Stimulated activated CD8-positive, alpha-beta memory T cell treated with anti-CD3 and anti-CD28 coated beads, Interleukin-12 subunit alpha, Interleukin-12 subunit beta, amount 100 ng/mL, for 4 hours (primary cell): Measurements from ENCODE around the gene DPY19L2.
"Not testable (repeated sequence)": the region's sequence is repeated elsewhere in the genome, so short reads cannot be mapped to it uniquely, and the experiment has no call there.

Experiments used
- DNase-seq: peaks from one replicate; pipeline ENCODE4 v3.0.0-alpha.2; 2020; ENCODE audit warnings: low read depth

Gene DPY19L2

GRCh38 chr12:63658501-63658900, 9.8 kb downstream of the DPY19L2 start:
- not testable (repeated sequence) for DNase-seq

GRCh38 chr12:63656407-63656806, 11.9 kb downstream of the DPY19L2 start:
- DNase-seq, result not testable (repeated sequence)

- DNase-seq, result not testable (repeated sequence)
Measured at GRCh38 chr12:63655543-63656257, 12.6 kb downstream of the DPY19L2 start.

- DNase-seq, result not testable (repeated sequence)
Measured at GRCh38 chr12:63654481-63654880, 13.8 kb downstream of the DPY19L2 start.

GRCh38 chr12:63649517-63649916, 18.8 kb downstream of the DPY19L2 start:
- DNase-seq, result not testable (repeated sequence)

GRCh38 chr12:63643381-63644140, 24.7 kb downstream of the DPY19L2 start:
- not testable (repeated sequence) for DNase-seq

GRCh38 chr12:63624258-63624657, 44.0 kb downstream of the DPY19L2 start:
- DNase-seq, result not testable (repeated sequence)

- DNase-seq, result not testable (repeated sequence)
Measured at GRCh38 chr12:63615544-63615943, 52.7 kb downstream of the DPY19L2 start.

GRCh38 chr12:63611285-63611684, 57.0 kb downstream of the DPY19L2 start:
- DNase-seq, result not testable (repeated sequence)

- DNase-seq, result not testable (repeated sequence)
Measured at GRCh38 chr12:63609281-63609680, 59.0 kb downstream of the DPY19L2 start.

- DNase-seq, result not testable (repeated sequence)
Measured at GRCh38 chr12:63604985-63605384, 63.3 kb downstream of the DPY19L2 start.

GRCh38 chr12:63594828-63595227, 73.5 kb downstream of the DPY19L2 start:
- not testable (repeated sequence) for DNase-seq

- not testable (repeated sequence) for DNase-seq
Measured at GRCh38 chr12:63584426-63584825, 83.9 kb downstream of the DPY19L2 start.

- not testable (repeated sequence) for DNase-seq
Measured at GRCh38 chr12:63583289-63583688, 85.0 kb downstream of the DPY19L2 start.

GRCh38 chr12:63577631-63578030, 90.7 kb downstream of the DPY19L2 start:
- not testable (repeated sequence) for DNase-seq

- DNase-seq, result not testable (repeated sequence)
Measured at GRCh38 chr12:63572038-63572437, 96.3 kb downstream of the DPY19L2 start.

- not testable (repeated sequence) for DNase-seq
Measured at GRCh38 chr12:63558445-63558844, 109.8 kb downstream of the DPY19L2 start.

GRCh38 chr12:63551397-63551796, 116.9 kb downstream of the DPY19L2 start:
- not testable (repeated sequence) for DNase-seq

GRCh38 chr12:63549034-63549433, 119.3 kb downstream of the DPY19L2 start:
- not testable (repeated sequence) for DNase-seq

- DNase-seq, result not testable (repeated sequence)
Measured at GRCh38 chr12:63545298-63545916, 122.9 kb downstream of the DPY19L2 start.

- not testable (repeated sequence) for DNase-seq
Measured at GRCh38 chr12:63538656-63539055, 129.6 kb downstream of the DPY19L2 start.

- not testable (repeated sequence) for DNase-seq
Measured at GRCh38 chr12:63537838-63538237, 130.5 kb downstream of the DPY19L2 start.

GRCh38 chr12:63529641-63530040, 138.7 kb downstream of the DPY19L2 start:
- not testable (repeated sequence) for DNase-seq
